Forelimb muscle (tissue), 1 donor: ENCODE results near the gene CXCR5. TPM values are rescaled to one million over a fixed set of nuclear protein-coding genes. Genes with fewer than 3 reads are reported as not detected.

ENCODE experiments used
- DNase-seq: peaks from one replicate; pipeline ENCODE4 v3.0.0-alpha.2; 2013; ENCODE audit warnings: low read depth
- polyA plus RNA-seq: library from polyadenylated mRNA; unstranded; fragments of 120-200 nt; gene quantifications from one replicate; pipeline ENCODE4 v1.2.1, GENCODE V29; 2013; ENCODE audit not compliant: insufficient read length

CXCR5 gene
- polyA plus RNA-seq, 1 donor: not detected

DNA sequence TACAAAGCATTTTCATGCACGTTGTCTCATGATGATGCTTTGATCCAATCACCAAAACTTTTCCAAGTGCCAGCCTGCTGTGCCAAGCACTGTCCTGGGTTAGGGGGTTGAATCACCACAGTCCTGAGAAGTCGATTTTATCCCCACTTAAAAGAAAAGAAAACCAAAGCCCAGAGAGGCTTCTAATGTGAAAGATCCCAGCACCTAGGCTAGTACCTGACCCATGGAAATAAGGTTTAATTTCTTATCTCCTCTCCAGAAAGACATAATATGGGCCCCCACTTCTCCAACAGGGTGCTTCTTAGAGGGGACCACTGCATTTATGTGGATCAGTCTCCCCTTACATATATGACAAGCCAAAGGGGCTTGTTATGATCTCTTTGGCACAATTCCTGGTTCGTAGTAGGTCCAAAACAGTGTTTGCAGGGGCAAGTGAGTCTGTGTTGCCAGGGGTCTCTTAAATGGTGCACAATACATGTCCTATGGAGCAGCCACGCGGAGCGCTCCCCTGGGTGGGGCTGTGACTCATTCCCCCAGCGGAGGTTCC, 43.9 kb downstream of the CXCR5 start:
- DNase-seq: no peak

- DNase-seq: no peak
These were observed 44.6 kb downstream of the CXCR5 start for GRCh38 chr11:118928101-118928869.

DNA sequence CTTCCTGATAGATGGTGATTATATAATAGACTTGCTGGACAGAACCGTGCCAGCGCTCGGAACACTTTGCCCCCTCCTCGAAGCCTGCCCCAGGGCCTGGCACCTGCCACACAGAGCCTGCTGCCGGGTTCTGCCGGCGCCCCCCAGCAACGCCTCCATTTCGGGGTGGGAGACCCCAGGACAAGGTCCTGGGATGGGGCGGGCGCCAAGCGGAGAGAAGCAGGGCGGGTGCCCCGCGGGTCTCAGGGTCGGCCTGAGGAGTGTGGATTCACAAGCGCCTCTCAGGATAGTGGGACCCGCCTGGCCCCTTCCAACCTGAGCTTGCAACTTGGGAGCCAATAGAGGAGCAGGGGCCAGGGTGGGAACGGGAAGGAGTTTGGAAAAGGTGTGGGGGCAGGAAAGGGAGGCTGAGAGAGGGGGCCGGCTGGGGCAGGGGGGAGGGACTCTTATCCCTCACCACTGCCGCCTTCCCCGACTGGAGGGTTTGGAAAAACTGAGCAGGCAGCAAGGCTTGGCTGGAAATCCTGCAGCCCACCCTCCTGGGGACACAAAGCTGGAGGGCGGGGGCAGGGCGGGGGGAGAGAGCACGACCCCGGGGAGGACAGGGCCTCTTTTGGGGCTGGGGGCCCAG, 45.3 kb downstream of the CXCR5 start:
- DNase-seq: no peak

DNA sequence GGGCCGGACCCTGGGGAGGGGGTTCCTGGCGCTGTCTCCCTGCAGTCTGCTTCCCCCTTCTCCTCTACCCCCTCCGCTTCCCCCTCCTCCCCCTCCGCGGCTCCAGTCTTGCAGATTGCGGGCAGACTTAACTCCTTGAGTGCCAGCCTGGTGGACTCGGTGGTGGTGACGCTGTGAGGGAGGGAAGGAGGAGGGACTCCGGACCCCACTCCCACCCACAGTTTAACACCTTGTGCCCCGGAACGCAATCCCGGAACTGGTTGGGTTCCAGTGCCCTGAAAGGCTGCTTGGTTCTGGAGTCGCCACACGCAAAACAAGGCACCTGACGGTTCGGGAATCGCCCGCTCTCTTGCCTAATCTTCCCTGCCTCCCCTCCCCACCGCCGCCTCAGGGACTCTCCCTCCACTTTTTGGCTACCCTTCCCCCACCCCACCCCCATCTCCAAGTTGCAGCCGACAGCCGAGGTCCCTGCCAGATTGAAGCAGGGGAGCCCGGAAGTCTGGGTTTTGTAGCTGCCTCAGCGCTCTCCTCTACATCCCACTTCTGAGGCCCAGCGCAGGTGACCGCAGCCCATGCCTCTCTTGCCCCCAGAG, 45.9 kb downstream of the CXCR5 start:
- peak; percentile 90 for DNase-seq

DNA sequence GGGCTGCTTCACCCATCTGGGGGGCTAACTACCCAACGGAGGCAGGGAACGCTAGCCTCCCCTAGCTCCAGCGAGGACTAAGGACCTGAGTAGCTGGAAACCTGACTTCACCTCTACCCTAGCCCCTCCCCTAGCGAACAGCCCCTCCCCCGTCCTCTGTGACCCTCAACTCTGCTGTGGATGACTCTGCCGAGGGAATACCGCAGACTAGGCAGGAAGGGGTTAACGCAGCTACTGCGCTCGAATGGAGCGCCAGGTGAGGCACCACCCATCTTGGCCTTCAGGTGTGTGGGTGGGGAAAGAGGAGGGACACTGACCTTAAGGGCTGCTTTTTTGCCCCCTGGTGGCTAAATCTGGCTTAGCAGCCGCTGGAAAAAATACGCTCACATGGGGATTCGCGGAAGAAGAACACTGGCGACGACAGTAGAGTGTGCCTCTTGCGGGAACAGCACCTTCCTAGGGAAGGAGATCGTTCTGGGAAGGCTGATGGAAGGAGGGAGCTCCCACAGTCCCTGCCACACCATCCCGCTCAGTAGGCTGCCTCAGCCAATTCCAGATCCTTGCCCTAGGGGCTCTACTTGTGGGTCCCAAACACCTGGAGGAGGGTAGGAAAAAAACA, 46.5 kb downstream of the CXCR5 start:
- no peak for DNase-seq

DNA sequence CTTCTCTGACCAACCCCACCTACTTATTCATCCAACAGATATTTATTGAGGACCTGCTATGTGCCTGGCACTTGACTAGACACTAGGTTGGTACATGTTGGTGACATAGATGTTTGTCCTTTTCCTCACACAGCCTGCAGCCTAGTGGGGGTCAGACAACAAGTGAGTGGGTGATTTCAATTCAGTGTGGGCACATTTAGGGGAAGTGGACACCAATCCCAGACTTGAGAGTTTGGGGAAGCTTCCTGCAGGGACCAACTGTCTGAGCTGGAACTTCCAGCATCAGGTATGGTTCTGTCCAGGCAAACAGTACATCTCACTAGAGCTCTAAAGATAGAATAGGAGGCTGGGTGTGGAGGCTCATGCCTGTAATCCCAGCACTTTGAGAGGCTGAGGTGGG, 47.9 kb downstream of the CXCR5 start:
- no peak for DNase-seq

DNA sequence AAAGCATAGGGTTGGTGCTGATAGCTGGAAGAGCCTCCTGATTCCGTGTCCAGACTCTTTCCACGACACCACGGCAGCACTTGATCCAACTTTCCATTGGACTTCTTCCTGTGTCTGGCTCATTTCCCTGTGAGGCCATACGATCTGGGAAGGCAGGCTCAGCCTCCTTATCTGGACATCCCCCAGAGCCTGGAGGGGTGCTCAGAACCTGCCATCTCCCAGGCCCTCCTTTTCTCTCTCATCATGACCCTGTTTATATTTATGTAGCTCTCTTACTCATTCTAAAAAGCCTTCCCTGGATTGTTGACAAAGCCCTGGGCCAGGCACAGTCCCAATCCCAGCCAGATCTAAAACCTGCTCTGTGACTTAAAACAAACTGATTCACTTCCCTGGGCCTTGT, 49.8 kb downstream of the CXCR5 start:
- DNase-seq: peak; percentile 82

DNA sequence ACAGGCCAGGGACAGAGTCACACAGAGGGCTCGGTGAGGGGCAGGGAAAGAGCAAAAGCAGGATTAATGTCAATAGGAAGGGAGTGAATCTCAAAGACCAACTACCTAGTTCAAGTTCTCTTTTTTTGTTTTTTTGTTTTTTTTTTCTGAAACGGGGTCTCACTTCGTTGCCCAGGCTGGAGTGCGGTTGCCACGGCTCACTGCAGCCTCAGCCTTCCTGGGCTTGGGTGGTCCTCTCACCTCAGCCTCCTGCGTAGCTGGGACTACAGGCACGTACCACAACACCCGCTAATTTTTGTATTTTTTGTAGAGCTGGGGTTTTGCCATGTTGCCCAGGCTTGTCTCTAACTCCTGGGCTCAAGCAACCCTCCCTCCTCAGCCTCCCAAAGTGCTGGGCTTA, 51.7 kb downstream of the CXCR5 start:
- no peak for DNase-seq

- no peak for DNase-seq
These were observed 55.1 kb downstream of the CXCR5 start for GRCh38 chr11:118938491-118939403.

DNA sequence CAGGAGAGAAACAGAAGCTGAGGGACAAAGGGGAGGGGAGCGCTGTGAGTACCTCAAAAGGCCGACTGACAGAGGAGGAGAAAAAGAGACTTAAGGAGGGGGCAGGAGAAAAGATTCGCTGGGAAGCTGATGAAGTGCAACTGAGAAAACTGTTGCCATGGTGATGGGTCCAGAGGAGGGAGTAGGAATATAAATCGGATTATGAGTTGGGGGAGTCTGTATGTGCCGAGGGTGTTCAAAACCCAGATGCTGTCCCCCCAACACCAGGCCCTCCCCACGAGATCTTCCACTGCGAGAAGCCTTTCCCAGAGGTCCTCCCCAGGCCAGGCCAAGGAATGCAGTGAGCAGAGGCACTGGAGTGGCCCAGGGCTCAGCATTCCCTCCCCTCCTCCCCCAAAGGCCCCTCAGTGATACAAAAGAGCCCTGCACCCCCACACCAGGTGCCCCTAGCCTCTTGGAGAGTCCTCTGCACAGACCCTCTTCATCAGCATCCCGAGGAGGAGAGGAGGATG, 55.8 kb downstream of the CXCR5 start:
- no peak for DNase-seq

GRCh38 chr11:118939953-118940598, 56.4 kb downstream of the CXCR5 start:
- no peak for DNase-seq

GRCh38 chr11:118947091-118947490, 63.4 kb downstream of the CXCR5 start:
- DNase-seq: no peak

Other genes with a start within 250 kb of the CXCR5 start
- gene TREH, start 204.2 kb upstream of the CXCR5 start, polyA plus RNA-seq: 0.19 TPM
- gene DDX6, start 92.7 kb upstream of the CXCR5 start, polyA plus RNA-seq: 66.9 TPM
- gene BCL9L, start 42.0 kb downstream of the CXCR5 start, polyA plus RNA-seq: 74.4 TPM
- gene UPK2, start 72.4 kb downstream of the CXCR5 start, polyA plus RNA-seq: 1.3 TPM
- gene FOXR1, start 87.9 kb downstream of the CXCR5 start, polyA plus RNA-seq: 0.11 TPM
- 18.5 TPM for gene CENATAC, start 114.2 kb downstream of the CXCR5 start, polyA plus RNA-seq
- gene RPS25, start 134.5 kb downstream of the CXCR5 start, polyA plus RNA-seq: 1,746 TPM
- 41.5 TPM for gene TRAPPC4, start 134.9 kb downstream of the CXCR5 start, polyA plus RNA-seq
- 11.7 TPM for gene SLC37A4, start 147.0 kb downstream of the CXCR5 start, polyA plus RNA-seq
- gene HYOU1, start 173.3 kb downstream of the CXCR5 start, polyA plus RNA-seq: 31.3 TPM
- 24.6 TPM for gene VPS11, start 183.9 kb downstream of the CXCR5 start, polyA plus RNA-seq
- gene HMBS, start 201.0 kb downstream of the CXCR5 start, polyA plus RNA-seq: 22.3 TPM
- 26.3 TPM for gene DPAGT1, start 218.0 kb downstream of the CXCR5 start, polyA plus RNA-seq
- 6.5 TPM for gene C2CD2L, start 223.5 kb downstream of the CXCR5 start, polyA plus RNA-seq
- 20.2 TPM for gene HINFP, start 237.7 kb downstream of the CXCR5 start, polyA plus RNA-seq